HG03108 (cell line): ENCODE measurements around the gene INPP5D.
"Not testable (repeated sequence)": the region's sequence is repeated elsewhere in the genome, so short reads cannot be mapped to it uniquely, and the experiment has no call there.

Experiments
- ATAC-seq: cut with Tn5 transposase; IDR thresholded peaks from one replicate; pipeline ENCODE4 v1.9.1; 2021; ENCODE audit warnings: moderate library complexity; ENCODE audit not compliant: unreplicated experiment

Gene INPP5D

GRCh38 chr2:233200790-233201189, 140.6 kb downstream of the INPP5D start:
- ATAC-seq = not testable (repeated sequence)

GRCh38 chr2:233201258-233202013, 141.3 kb downstream of the INPP5D start:
- no peak for ATAC-seq

GRCh38 chr2:233202531-233202944, 142.4 kb downstream of the INPP5D start:
- ATAC-seq = no peak

- no peak for ATAC-seq
These were observed 142.9 kb downstream of the INPP5D start for GRCh38 chr2:233203060-233203459.

GRCh38 chr2:233204286-233204936, 144.3 kb downstream of the INPP5D start:
- no peak for ATAC-seq

- no peak for ATAC-seq
These were observed 148.4 kb downstream of the INPP5D start for GRCh38 chr2:233208382-233209116.

- ATAC-seq = no peak
These were observed 149.0 kb downstream of the INPP5D start for GRCh38 chr2:233209117-233209532.

- no peak for ATAC-seq
These were observed 149.5 kb downstream of the INPP5D start for GRCh38 chr2:233209533-233210171.

- ATAC-seq = no peak
These were observed 150.1 kb downstream of the INPP5D start for GRCh38 chr2:233210281-233210680.

GRCh38 chr2:233210843-233211547, 150.9 kb downstream of the INPP5D start:
- no peak for ATAC-seq

GRCh38 chr2:233211548-233211895, 151.4 kb downstream of the INPP5D start:
- no peak for ATAC-seq

GRCh38 chr2:233213011-233213410, 152.9 kb downstream of the INPP5D start:
- ATAC-seq = no peak

GRCh38 chr2:233213975-233214374, 153.8 kb downstream of the INPP5D start:
- ATAC-seq = no peak

GRCh38 chr2:233217892-233218377, 157.8 kb downstream of the INPP5D start:
- ATAC-seq = no peak

- no peak for ATAC-seq
These were observed 158.7 kb downstream of the INPP5D start for GRCh38 chr2:233218836-233219235.

GRCh38 chr2:233219848-233220247, 159.7 kb downstream of the INPP5D start:
- ATAC-seq = no peak

GRCh38 chr2:233221378-233222063, 161.4 kb downstream of the INPP5D start:
- no peak for ATAC-seq

- peak; percentile 68 for ATAC-seq
These were observed 163.1 kb downstream of the INPP5D start for GRCh38 chr2:233223059-233223894.
